Parathyroid adenoma (tissue), 2 donors: Measurements from ENCODE around the gene SOCS3.
A peak's percentile ranks its signal among the peaks of the same experiment; 100 is the strongest.

Experiments
- H2AFZ ChIP-seq: fragments of 300-600 bp; sonication (generic); one replicate; pipeline ENCODE4 v1.7.0; 2017; ENCODE audit warnings: antibody characterized with exemption, mild to moderate bottlenecking
- H3K27ac ChIP-seq: fragments of 300-600 bp; sonication (generic); one replicate; pipeline ENCODE4 v1.7.0; 2017
- H3K27me3 ChIP-seq: fragments of 300-600 bp; sonication (generic); one replicate; pipeline ENCODE4 v1.7.0; 2017; ENCODE audit warnings: low read length; ENCODE audit not compliant: control insufficient read depth, insufficient read depth
- H3K36me3 ChIP-seq: fragments of 300-600 bp; sonication (generic); one replicate; pipeline ENCODE4 v1.7.0; 2017; ENCODE audit warnings: low read length; ENCODE audit not compliant: control insufficient read depth, insufficient read depth
- H3K4me1 ChIP-seq: fragments of 300-600 bp; sonication (generic); one replicate; pipeline ENCODE4 v1.7.0; 2017; ENCODE audit warnings: control low read depth
- H3K4me2 ChIP-seq: fragments of 300-600 bp; sonication (generic); one replicate; pipeline ENCODE4 v1.7.0; 2017; ENCODE audit warnings: low read length
- H3K4me3 ChIP-seq: fragments of 300-600 bp; sonication (generic); one replicate; pipeline ENCODE4 v1.7.0; 2017; ENCODE audit warnings: low read depth, low read length
- H3K79me2 ChIP-seq: fragments of 300-600 bp; sonication (generic); one replicate; pipeline ENCODE4 v1.7.0; 2017; ENCODE audit warnings: control low read depth
- H3K9ac ChIP-seq: fragments of 300-600 bp; sonication (generic); one replicate; pipeline ENCODE4 v1.7.0; 2017; ENCODE audit warnings: mild to moderate bottlenecking
- H3K9me3 ChIP-seq: fragments of 300-600 bp; sonication (generic); one replicate; pipeline ENCODE4 v1.7.0; 2017; ENCODE audit warnings: low read length; ENCODE audit not compliant: control insufficient read depth
- CTCF ChIP-seq: fragments of 300-600 bp; sonication (generic); IDR thresholded peaks from one replicate; pipeline ENCODE4 v1.7.0; 2017; ENCODE audit warnings: antibody characterized with exemption, mild to moderate bottlenecking
- donor health status: primary hyperparathyroidism.

SOCS3 gene

GRCh38 chr17:78329263-78330059 lies 30.4 kb downstream of the SOCS3 start:
- no peak overlapping the region for H3K9ac ChIP-seq
- no peak for TF ChIP-seq CTCF

GRCh38 chr17:78327880-78328279 lies 32.0 kb downstream of the SOCS3 start:
- Histone ChIP-seq H3K36me3 (no peaks in the 10 kb centered on the region), H2AFZ (no peak overlapping the region), H3K4me2 (no peak overlapping the region), H3K27me3 (no peaks in the 10 kb centered on the region), H3K9ac (no peak overlapping the region), H3K9me3 (no peaks in the 10 kb centered on the region), H3K4me1 (peaks cover 15% of the 10 kb centered on the region), H3K4me3 (no peak overlapping the region), H3K27ac (no peak overlapping the region), H3K79me2 (no peaks in the 10 kb centered on the region)
- TF ChIP-seq CTCF = no peak

More at GRCh38 chr17:78329263-78330059, 30.4 kb downstream of the SOCS3 start:
- no peak overlapping the region for H3K27ac ChIP-seq
- H3K79me2 ChIP-seq = no peaks in the 10 kb centered on the region
- H3K4me3 ChIP-seq = no peak overlapping the region
- H3K4me1 ChIP-seq = peaks cover 6% of the 10 kb centered on the region
- H3K36me3 ChIP-seq = no peaks in the 10 kb centered on the region
- H3K27me3 ChIP-seq = no peaks in the 10 kb centered on the region
- H2AFZ ChIP-seq = no peak overlapping the region
- no peaks in the 10 kb centered on the region for H3K9me3 ChIP-seq
- H3K4me2 ChIP-seq = no peak overlapping the region

GRCh38 chr17:78325076-78325687 lies 34.7 kb downstream of the SOCS3 start:
- Histone ChIP-seq H3K9ac (peak overlapping the region; percentile 2), H3K4me3 (no peak overlapping the region)

GRCh38 chr17:78324391-78325075 lies 35.3 kb downstream of the SOCS3 start:
- Histone ChIP-seq H3K79me2 (no peaks in the 10 kb centered on the region), H3K36me3 (no peaks in the 10 kb centered on the region), H3K4me2 (peak overlapping the region; percentile 19), H3K27ac (peak overlapping the region; percentile 97), H3K27me3 (no peaks in the 10 kb centered on the region), H3K9ac (peak overlapping the region; percentile 2), H2AFZ (peak overlapping the region; percentile 86), H3K9me3 (no peaks in the 10 kb centered on the region), H3K4me1 (peaks cover 15% of the 10 kb centered on the region), H3K4me3 (no peak overlapping the region)
- no peak for TF ChIP-seq CTCF

More at GRCh38 chr17:78325076-78325687, 34.7 kb downstream of the SOCS3 start:
- peak overlapping the region; percentile 86 for H2AFZ ChIP-seq
- H3K27me3 ChIP-seq = no peaks in the 10 kb centered on the region
- H3K4me1 ChIP-seq = peaks cover 15% of the 10 kb centered on the region
- no peaks in the 10 kb centered on the region for H3K79me2 ChIP-seq
- TF ChIP-seq CTCF = no peak
- peak overlapping the region; percentile 97 for H3K27ac ChIP-seq
- H3K9me3 ChIP-seq = no peaks in the 10 kb centered on the region
- H3K4me2 ChIP-seq = peak overlapping the region; percentile 19
- no peaks in the 10 kb centered on the region for H3K36me3 ChIP-seq
